ENCODE measurements around the gene LRRC49. TPM values are rescaled to one million over a fixed set of nuclear protein-coding genes. Genes with fewer than 3 reads are reported as not detected.
"Not testable (repeated sequence)": the region's sequence is repeated elsewhere in the genome, so short reads cannot be mapped to it uniquely, and the experiment has no call there.

Gene LRRC49
- total RNA-seq, 1 donor from 2014 or later, result 13.4 TPM

GRCh38 chr15:70920981-70921696, 28.5 kb downstream of the LRRC49 start:
- Mint-ChIP-seq H3K9me3 (peaks cover 6% of the 10 kb centered on the region), H3K4me1 (ENCODE audit: unreplicated experiment) (no peaks in the 10 kb centered on the region), H3K36me3 (peaks cover 4% of the 10 kb centered on the region), H3K27me3 (no peaks in the 10 kb centered on the region), H3K27ac (no peak overlapping the region), H3K4me3 (no peak overlapping the region)
- no peak for DNase-seq (ENCODE audit: extremely low spot score, unreplicated experiment)
- no peak for TF ChIP-seq CTCF (conservative IDR thresholded peaks at IDR 0.05)

GRCh38 chr15:70922119-70922518, 29.5 kb downstream of the LRRC49 start:
- DNase-seq (ENCODE audit: extremely low spot score, unreplicated experiment), result no peak
- peaks cover 4% of the 10 kb centered on the region for H3K36me3 Mint-ChIP-seq
- H3K27me3 Mint-ChIP-seq, result no peaks in the 10 kb centered on the region
- no peaks in the 10 kb centered on the region for H3K4me1 Mint-ChIP-seq (ENCODE audit: unreplicated experiment)
- H3K27ac Mint-ChIP-seq, result no peak overlapping the region
- no peak overlapping the region for H3K4me3 Mint-ChIP-seq
- no peak for TF ChIP-seq CTCF (conservative IDR thresholded peaks at IDR 0.05)
- peaks cover 6% of the 10 kb centered on the region for H3K9me3 Mint-ChIP-seq

- no peak overlapping the region for H3K4me3 Mint-ChIP-seq
- H3K36me3 Mint-ChIP-seq, result peaks cover 4% of the 10 kb centered on the region
- no peak for DNase-seq (ENCODE audit: extremely low spot score, unreplicated experiment)
- no peaks in the 10 kb centered on the region for H3K4me1 Mint-ChIP-seq (ENCODE audit: unreplicated experiment)
- H3K27ac Mint-ChIP-seq, result no peak overlapping the region
- H3K27me3 Mint-ChIP-seq, result no peaks in the 10 kb centered on the region
- TF ChIP-seq CTCF (conservative IDR thresholded peaks at IDR 0.05), result no peak
- H3K9me3 Mint-ChIP-seq, result peaks cover 9% of the 10 kb centered on the region
Observed at GRCh38 chr15:70923311-70924080, 30.9 kb downstream of the LRRC49 start.

GRCh38 chr15:70926914-70927313, 34.3 kb downstream of the LRRC49 start:
- peaks cover 15% of the 10 kb centered on the region for H3K36me3 Mint-ChIP-seq
- DNase-seq (ENCODE audit: extremely low spot score, unreplicated experiment); H3K4me3 Mint-ChIP-seq; H3K27me3 Mint-ChIP-seq; H3K9me3 Mint-ChIP-seq; H3K27ac Mint-ChIP-seq; H3K4me1 Mint-ChIP-seq (ENCODE audit: unreplicated experiment): not testable (repeated sequence)

GRCh38 chr15:70931821-70932220, 39.2 kb downstream of the LRRC49 start:
- no peak overlapping the region for H3K27ac Mint-ChIP-seq
- peaks cover 3% of the 10 kb centered on the region for H3K9me3 Mint-ChIP-seq
- no peaks in the 10 kb centered on the region for H3K27me3 Mint-ChIP-seq
- no peak for DNase-seq (ENCODE audit: extremely low spot score, unreplicated experiment)
- H3K4me1 Mint-ChIP-seq (ENCODE audit: unreplicated experiment), result peaks cover 4% of the 10 kb centered on the region
- TF ChIP-seq CTCF (conservative IDR thresholded peaks at IDR 0.05), result no peak
- H3K4me3 Mint-ChIP-seq, result no peak overlapping the region
- peaks cover 11% of the 10 kb centered on the region for H3K36me3 Mint-ChIP-seq

GRCh38 chr15:70932397-70932796, 39.8 kb downstream of the LRRC49 start:
- no peak overlapping the region for H3K4me3 Mint-ChIP-seq
- H3K36me3 Mint-ChIP-seq, result peaks cover 11% of the 10 kb centered on the region
- peaks cover 5% of the 10 kb centered on the region for H3K4me1 Mint-ChIP-seq (ENCODE audit: unreplicated experiment)
- DNase-seq (ENCODE audit: extremely low spot score, unreplicated experiment), result no peak
- H3K27me3 Mint-ChIP-seq, result no peaks in the 10 kb centered on the region
- no peak overlapping the region for H3K27ac Mint-ChIP-seq
- peaks cover 3% of the 10 kb centered on the region for H3K9me3 Mint-ChIP-seq
- no peak for TF ChIP-seq CTCF (conservative IDR thresholded peaks at IDR 0.05)
